ENCODE data around the gene C14orf180.

DNA sequence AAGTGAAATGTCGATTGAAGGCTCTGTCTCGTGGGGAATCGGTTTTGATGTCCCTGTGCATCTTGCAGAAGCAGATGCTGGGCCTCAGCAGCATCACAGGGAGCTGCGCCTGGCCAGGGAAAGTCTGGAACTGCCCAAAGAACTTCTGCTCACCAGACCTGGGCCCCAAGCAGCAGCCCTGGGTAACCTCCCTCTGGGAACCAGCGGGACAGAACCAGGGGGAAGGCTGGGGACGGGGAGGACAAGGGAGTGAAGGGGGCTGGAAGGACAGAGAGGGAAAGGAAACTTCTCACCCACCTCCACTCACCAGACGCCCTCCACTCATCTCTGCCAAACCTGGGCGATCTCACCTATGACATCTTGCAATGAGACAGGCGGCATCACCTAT, 26.8 kb upstream of the C14orf180 start:
- TF ChIP-seq, protein P1, sequence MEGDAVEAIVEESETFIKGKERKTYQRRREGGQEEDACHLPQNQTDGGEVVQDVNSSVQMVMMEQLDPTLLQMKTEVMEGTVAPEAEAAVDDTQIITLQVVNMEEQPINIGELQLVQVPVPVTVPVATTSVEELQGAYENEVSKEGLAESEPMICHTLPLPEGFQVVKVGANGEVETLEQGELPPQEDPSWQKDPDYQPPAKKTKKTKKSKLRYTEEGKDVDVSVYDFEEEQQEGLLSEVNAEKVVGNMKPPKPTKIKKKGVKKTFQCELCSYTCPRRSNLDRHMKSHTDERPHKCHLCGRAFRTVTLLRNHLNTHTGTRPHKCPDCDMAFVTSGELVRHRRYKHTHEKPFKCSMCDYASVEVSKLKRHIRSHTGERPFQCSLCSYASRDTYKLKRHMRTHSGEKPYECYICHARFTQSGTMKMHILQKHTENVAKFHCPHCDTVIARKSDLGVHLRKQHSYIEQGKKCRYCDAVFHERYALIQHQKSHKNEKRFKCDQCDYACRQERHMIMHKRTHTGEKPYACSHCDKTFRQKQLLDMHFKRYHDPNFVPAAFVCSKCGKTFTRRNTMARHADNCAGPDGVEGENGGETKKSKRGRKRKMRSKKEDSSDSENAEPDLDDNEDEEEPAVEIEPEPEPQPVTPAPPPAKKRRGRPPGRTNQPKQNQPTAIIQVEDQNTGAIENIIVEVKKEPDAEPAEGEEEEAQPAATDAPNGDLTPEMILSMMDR (conservative IDR thresholded peaks at IDR 0.05 in 1 of 2, IDR thresholded peaks at IDR 0.05 in 1 of 2; ENCODE audit: extremely low read depth in 1 of 2, insufficient read depth in 1 of 2, low read depth in 1 of 2, low read length in 2 of 2), result no peak
- no peak for TF ChIP-seq EZH2 (IDR thresholded peaks at IDR 0.05; ENCODE audit: borderline replicate concordance, low read length)
